Progenitor cell of endocrine pancreas (in vitro differentiated cells): ENCODE measurements around the gene BUD13. TPM values are rescaled to one million over a fixed set of nuclear protein-coding genes. Genes with fewer than 3 reads are reported as not detected.
"Not testable (repeated sequence)": the region's sequence is repeated elsewhere in the genome, so short reads cannot be mapped to it uniquely, and the experiment has no call there.

Experiments
- DNase-seq: peaks from one replicate; pipeline ENCODE4 v3.0.0; 2021; ENCODE audit warnings: low spot score; ENCODE audit not compliant: unreplicated experiment
- H3K27ac Mint-ChIP-seq: 2 replicates; pipeline ENCODE4 v1.8.0; 2021; ENCODE audit warnings: mild to moderate bottlenecking, moderate library complexity, mixed read lengths
- H3K27me3 Mint-ChIP-seq: 2 replicates; pipeline ENCODE4 v1.8.0; 2021; ENCODE audit warnings: mixed read lengths
- H3K36me3 Mint-ChIP-seq: 2 replicates; pipeline ENCODE4 v1.8.0; 2022; ENCODE audit warnings: mixed read lengths; ENCODE audit not compliant: insufficient read depth
- H3K4me1 Mint-ChIP-seq: 2 replicates; pipeline ENCODE4 v1.8.0; 2021; ENCODE audit warnings: low read depth, mixed read lengths
- H3K4me3 Mint-ChIP-seq: 2 replicates; pipeline ENCODE4 v1.8.0; 2021; ENCODE audit warnings: low read depth, mild to moderate bottlenecking, moderate library complexity, mixed read lengths
- H3K9me3 Mint-ChIP-seq: 2 replicates; pipeline ENCODE4 v1.8.0; 2021; ENCODE audit warnings: low read depth, mixed read lengths
- total RNA-seq: library from RNA; stranded (reverse); gene quantifications from 2 replicates; pipeline ENCODE4 v1.2.1, GENCODE V29; 2021
- TF ChIP-seq, protein P1 (sequence below): fragments of 200-600 bp; sonication (generic); IDR thresholded peaks from one replicate; pipeline ENCODE4 v1.5.0; 2021; ENCODE audit warnings: antibody characterized with exemption, mild to moderate bottlenecking; ENCODE audit not compliant: unreplicated experiment

Gene BUD13
- total RNA-seq, 1 donor from 2014 or later = 26.8 TPM

DNA sequence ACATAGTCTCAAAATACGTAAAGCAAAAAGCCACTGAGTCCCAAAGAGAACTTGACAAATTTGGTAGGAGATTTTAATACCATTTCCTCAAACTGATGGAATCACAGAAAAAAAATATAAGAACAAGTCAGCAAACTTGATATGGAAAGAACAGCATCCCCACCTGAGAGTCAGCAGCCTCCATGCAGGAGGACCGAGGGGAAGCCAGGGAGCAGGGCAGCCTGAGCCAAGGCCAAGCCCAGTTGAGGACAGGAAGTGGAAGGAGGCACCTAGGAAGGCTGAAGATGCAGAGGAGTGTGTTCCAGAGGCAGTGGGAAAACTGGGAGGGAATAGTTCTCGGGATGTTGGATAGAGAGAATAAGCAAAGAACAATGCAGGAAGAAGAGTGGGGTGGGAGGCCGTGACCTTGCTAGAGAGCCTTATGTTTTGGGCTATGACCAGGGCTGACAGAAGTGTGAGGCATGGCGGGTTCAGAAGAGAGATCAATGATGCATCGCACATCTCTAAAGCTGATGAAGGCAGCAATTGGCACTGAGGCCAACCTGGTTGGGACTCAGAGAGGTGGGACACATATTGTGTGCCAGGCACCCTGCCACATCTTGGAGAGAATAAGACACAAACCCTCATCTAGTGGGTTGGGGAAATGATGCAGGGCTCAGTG, 34.9 kb upstream of the BUD13 start:
- DNase-seq = no peak
- H3K4me1 Mint-ChIP-seq = peaks cover 25% of the 10 kb centered on the region
- H3K27ac Mint-ChIP-seq = no peak overlapping the region
- peaks cover 19% of the 10 kb centered on the region for H3K27me3 Mint-ChIP-seq
- no peak overlapping the region for H3K4me3 Mint-ChIP-seq
- TF ChIP-seq, protein P1, sequence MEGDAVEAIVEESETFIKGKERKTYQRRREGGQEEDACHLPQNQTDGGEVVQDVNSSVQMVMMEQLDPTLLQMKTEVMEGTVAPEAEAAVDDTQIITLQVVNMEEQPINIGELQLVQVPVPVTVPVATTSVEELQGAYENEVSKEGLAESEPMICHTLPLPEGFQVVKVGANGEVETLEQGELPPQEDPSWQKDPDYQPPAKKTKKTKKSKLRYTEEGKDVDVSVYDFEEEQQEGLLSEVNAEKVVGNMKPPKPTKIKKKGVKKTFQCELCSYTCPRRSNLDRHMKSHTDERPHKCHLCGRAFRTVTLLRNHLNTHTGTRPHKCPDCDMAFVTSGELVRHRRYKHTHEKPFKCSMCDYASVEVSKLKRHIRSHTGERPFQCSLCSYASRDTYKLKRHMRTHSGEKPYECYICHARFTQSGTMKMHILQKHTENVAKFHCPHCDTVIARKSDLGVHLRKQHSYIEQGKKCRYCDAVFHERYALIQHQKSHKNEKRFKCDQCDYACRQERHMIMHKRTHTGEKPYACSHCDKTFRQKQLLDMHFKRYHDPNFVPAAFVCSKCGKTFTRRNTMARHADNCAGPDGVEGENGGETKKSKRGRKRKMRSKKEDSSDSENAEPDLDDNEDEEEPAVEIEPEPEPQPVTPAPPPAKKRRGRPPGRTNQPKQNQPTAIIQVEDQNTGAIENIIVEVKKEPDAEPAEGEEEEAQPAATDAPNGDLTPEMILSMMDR = no peak
- no peaks in the 10 kb centered on the region for H3K9me3 Mint-ChIP-seq
- H3K36me3 Mint-ChIP-seq = no peaks in the 10 kb centered on the region

DNA sequence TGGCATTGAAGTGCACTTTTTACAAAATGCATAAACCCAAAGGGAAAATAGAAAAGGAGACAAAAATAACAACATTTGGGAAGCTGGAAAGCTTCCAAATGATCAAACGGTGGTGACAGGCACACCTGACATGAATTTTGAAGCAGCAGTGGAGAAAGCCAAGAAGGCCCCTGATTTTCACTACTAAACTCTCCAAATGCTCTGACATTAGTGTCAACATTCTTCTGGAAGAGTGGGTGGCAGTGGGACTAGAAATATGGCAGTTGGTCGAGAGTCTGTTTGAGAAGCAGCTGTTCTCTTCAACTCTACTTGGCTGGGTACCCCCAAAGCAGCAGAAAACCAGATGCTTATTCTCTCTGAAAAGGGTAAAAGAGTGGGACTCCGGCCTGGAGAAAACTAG, 31.2 kb upstream of the BUD13 start:
- Mint-ChIP-seq H3K4me3 (no peak overlapping the region), H3K9me3 (no peaks in the 10 kb centered on the region), H3K27ac (no peak overlapping the region), H3K36me3 (no peaks in the 10 kb centered on the region), H3K4me1 (peaks cover 22% of the 10 kb centered on the region), H3K27me3 (peaks cover 13% of the 10 kb centered on the region)
- TF ChIP-seq, protein P1 = no peak
- DNase-seq = no peak

DNA sequence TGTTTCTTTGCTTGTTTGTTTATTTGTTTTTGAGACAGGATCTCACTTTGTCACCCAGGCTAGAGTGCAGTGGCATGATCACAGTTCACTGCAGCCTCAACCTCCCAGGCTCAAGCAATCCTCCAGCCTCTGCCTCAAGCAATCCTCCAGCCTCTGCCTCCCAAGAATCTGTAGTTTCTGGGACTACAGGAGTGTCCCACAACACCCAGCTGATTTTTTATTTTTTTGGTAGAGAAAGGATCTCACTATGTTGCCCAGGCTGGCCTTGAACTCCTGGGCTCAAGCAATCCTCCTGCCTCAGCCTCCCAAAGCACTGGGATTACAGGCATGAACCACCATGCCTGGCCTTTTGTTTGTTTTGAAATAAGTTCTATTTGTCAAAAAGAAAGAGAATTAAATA, 28.9 kb upstream of the BUD13 start:
- not testable (repeated sequence) for H3K4me3 Mint-ChIP-seq, H3K27ac Mint-ChIP-seq, H3K9me3 Mint-ChIP-seq, H3K36me3 Mint-ChIP-seq, DNase-seq, H3K4me1 Mint-ChIP-seq
- peaks cover 13% of the 10 kb centered on the region for H3K27me3 Mint-ChIP-seq

DNA sequence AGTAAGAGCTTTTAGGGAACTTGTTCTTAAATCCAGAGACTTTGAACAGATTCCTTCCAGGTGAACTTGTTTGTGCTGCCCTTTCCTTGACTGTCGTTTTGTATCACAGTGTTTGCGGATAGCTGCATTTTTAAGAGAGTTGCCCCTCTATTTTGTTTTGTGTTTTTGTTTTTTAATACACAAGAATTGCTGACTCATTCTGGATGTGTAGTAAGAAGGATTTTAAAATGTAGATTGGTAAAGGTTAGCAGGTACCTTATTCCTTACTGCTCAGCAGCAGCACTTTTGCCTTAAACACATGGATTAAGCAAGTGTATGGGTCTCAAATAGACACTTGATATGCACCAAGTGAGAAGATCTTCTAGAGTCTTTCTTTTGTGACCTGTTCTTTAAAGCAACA, 27.8 kb upstream of the BUD13 start:
- H3K9me3 Mint-ChIP-seq = no peaks in the 10 kb centered on the region
- H3K27me3 Mint-ChIP-seq = peaks cover 10% of the 10 kb centered on the region
- no peaks in the 10 kb centered on the region for H3K36me3 Mint-ChIP-seq
- H3K27ac Mint-ChIP-seq = no peak overlapping the region
- no peak overlapping the region for H3K4me3 Mint-ChIP-seq
- no peak for DNase-seq
- no peaks in the 10 kb centered on the region for H3K4me1 Mint-ChIP-seq
- TF ChIP-seq, protein P1 = no peak

DNA sequence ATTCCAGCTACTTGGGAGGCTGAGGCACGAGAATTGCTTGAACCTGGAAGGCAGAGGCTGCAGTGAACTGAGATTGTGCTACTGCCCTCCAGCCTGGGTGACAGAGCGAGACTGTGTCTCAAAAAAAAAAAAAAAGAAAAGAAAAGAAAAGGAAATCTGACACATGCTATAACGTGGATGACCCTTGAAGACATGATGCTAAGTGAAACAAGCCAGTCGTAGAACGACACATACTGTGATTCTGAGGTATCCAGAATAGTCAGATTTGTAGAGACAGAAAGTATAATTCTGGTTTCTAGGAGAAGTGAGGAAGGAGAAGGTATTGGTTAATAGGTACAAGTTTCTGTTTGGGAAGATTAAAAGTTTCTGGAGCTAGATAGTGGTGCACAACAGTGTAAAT, 25.6 kb upstream of the BUD13 start:
- Mint-ChIP-seq H3K4me1 (no peaks in the 10 kb centered on the region), H3K4me3 (no peak overlapping the region), H3K27me3 (peaks cover 3% of the 10 kb centered on the region), H3K9me3 (no peaks in the 10 kb centered on the region), H3K36me3 (no peaks in the 10 kb centered on the region), H3K27ac (no peak overlapping the region)
- TF ChIP-seq, protein P1 = no peak
- no peak for DNase-seq

DNA sequence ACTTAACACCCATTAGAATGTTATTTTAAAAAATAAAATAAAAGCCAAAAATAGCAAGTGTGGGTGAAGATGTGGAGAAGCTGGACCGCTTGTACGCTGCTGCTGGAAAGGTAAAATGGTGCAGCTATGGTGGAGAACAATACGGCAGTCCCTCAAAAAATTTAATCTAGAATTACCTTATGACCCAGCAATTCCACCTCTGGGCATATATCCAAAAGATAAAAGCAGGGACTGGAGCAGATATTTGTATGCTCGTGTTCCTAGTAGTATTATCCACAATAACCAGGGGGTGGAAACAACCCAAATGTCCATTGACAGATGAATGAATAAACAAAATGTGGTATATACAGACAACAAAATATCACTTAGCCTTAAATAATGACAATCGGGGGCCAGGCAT, 25.0 kb upstream of the BUD13 start:
- Mint-ChIP-seq H3K4me3 (no peak overlapping the region), H3K27me3 (peaks cover 5% of the 10 kb centered on the region), H3K9me3 (no peaks in the 10 kb centered on the region), H3K27ac (no peak overlapping the region), H3K36me3 (no peaks in the 10 kb centered on the region), H3K4me1 (peaks cover 3% of the 10 kb centered on the region)
- TF ChIP-seq, protein P1 = no peak
- DNase-seq = no peak
